Effector memory CD4-positive, alpha-beta T cell (primary cell): ENCODE data around the gene TIA1.
"Not testable (repeated sequence)": the region's sequence is repeated elsewhere in the genome, so short reads cannot be mapped to it uniquely, and the experiment has no call there.

Experiments used
- DNase-seq, 3 donors: peaks; one replicate each; pipeline ENCODE4 v3.0.0-alpha.2; 2020
- H3K27ac ChIP-seq: 2 replicates; pipeline ENCODE4 v1.7.0; 2013; ENCODE audit warnings: mild to moderate bottlenecking, low read length, moderate library complexity; ENCODE audit not compliant: insufficient read depth, poor library complexity, severe bottlenecking
- H3K27me3 ChIP-seq: replicated peaks from 2 replicates; pipeline ENCODE4 v1.7.0; 2013; ENCODE audit warnings: mild to moderate bottlenecking, low read length; ENCODE audit not compliant: insufficient read depth, control insufficient read depth, poor library complexity, severe bottlenecking
- H3K36me3 ChIP-seq: 2 replicates; pipeline ENCODE4 v1.7.0; 2013; ENCODE audit warnings: mild to moderate bottlenecking, low read length, moderate library complexity; ENCODE audit not compliant: control insufficient read depth, insufficient read depth
- H3K4me1 ChIP-seq: 2 replicates; pipeline ENCODE4 v1.7.0; 2013; ENCODE audit warnings: low read length, mild to moderate bottlenecking; ENCODE audit not compliant: control insufficient read depth, insufficient read depth, poor library complexity, severe bottlenecking
- H3K4me3 ChIP-seq: 2 replicates; pipeline ENCODE4 v1.7.0; 2013; ENCODE audit warnings: low read length, low read depth, mild to moderate bottlenecking; ENCODE audit not compliant: insufficient read depth, poor library complexity, severe bottlenecking
- H3K9me3 ChIP-seq: 2 replicates; pipeline ENCODE4 v1.7.0; 2013; ENCODE audit warnings: mild to moderate bottlenecking, low read length, moderate library complexity; ENCODE audit not compliant: control insufficient read depth

Gene TIA1

GRCh38 chr2:70169654-70170245 is 78.7 kb downstream of the TIA1 start:
- not testable (repeated sequence) for H3K27me3 ChIP-seq, H3K4me3 ChIP-seq, DNase-seq, H3K4me1 ChIP-seq, H3K9me3 ChIP-seq, H3K27ac ChIP-seq
- peaks cover 19% of the 10 kb centered on the region for H3K36me3 ChIP-seq

- Histone ChIP-seq H3K4me3 (no peak overlapping the region), H3K27me3 (no peaks in the 10 kb centered on the region), H3K9me3 (no peaks in the 10 kb centered on the region), H3K4me1 (no peaks in the 10 kb centered on the region), H3K27ac (no peak overlapping the region), H3K36me3 (peaks cover 10% of the 10 kb centered on the region)
- no peak for DNase-seq
Measured at GRCh38 chr2:70161069-70161534, 87.3 kb downstream of the TIA1 start.

GRCh38 chr2:70160545-70160944 is 87.9 kb downstream of the TIA1 start:
- Histone ChIP-seq H3K9me3 (no peaks in the 10 kb centered on the region), H3K27ac (no peak overlapping the region), H3K36me3 (peaks cover 8% of the 10 kb centered on the region), H3K27me3 (no peaks in the 10 kb centered on the region), H3K4me1 (no peaks in the 10 kb centered on the region), H3K4me3 (no peak overlapping the region)
- no peak for DNase-seq
